Measurements from ENCODE around the gene ZFP64. TPM values are rescaled to one million over a fixed set of nuclear protein-coding genes. Genes with fewer than 3 reads are reported as not detected.

Gene ZFP64
- total and polyA plus RNA-seq, 2 donors (not counting 3 experiments of a cell fraction or from before 2014, with no cell fraction given): 31.7 to 35.4 TPM

DNA sequence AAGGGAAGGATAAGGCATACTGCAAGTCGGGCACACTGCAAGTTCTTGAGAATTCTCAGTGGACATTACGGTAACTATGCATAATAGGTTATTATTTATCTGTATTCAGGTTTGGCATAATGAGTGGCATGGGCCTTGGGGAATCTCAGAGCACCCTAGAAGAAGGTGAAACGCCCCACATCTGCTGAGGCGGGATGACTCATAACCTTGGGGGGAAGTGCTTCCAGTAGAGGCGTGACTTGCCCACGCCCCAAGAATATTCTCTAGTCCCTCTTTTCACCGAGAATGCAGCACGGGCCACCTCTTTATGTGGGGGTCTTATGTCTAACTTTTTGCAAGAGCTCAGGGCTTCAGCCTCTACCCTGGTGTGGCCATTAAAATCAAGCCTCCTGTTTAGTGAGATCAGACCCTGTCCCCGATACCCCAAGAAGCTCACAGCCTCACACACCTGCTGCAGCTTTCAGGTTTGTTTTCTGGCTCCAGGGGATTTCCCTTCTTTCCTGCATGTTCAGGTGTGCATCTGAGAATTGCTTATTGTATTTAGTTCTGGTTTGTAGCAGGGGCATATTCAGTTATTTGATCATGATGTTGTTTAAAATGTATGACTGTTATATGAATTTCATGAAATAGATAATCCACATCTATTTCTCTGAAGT is 19.1 kb downstream of the ZFP64 start:
- H3K79me2 ChIP-seq (ENCODE audit: control insufficient read depth, insufficient read depth, low read length): no peaks in the 10 kb centered on the region
- dilution Hi-C loops (cut with MboI; ENCODE audit: extremely low pct_ligation_motif_present, low sequenced_read_pairs) (no loop called here), intact Hi-C loops (cut with micrococcal nuclease) (no loop called here)
- FAIRE-seq (no peak), DNase-seq (ENCODE audit: low read depth, low spot score) (no peak)
- no peak overlapping the region for H2AFZ ChIP-seq (ENCODE audit: low read depth, low read length)
- H3K4me3 ChIP-seq (replicated peaks in 1 of 3; ENCODE audit: insufficient read depth in 1 of 3, low read depth in 1 of 3, low read length in 3 of 3): no peak overlapping the region
- POLR2A ChIA-PET: no interaction called here
- no peak overlapping the region for H3K9ac ChIP-seq (replicated peaks; ENCODE audit: extremely low read depth, insufficient read depth, low read length)
- no peak overlapping the region for H3K4me2 ChIP-seq (ENCODE audit: insufficient read depth, low read length)
- no peaks in the 10 kb centered on the region for H3K9me1 ChIP-seq (replicated peaks; ENCODE audit: control insufficient read depth, extremely low read depth, insufficient read depth, low read length)
- no peaks in the 10 kb centered on the region for H3K4me1 ChIP-seq (ENCODE audit: control insufficient read depth, extremely low read depth, insufficient read depth, low read length)
- no peaks in the 10 kb centered on the region for H4K20me1 ChIP-seq (replicated peaks; ENCODE audit: control insufficient read depth, extremely low read depth, insufficient read depth, low read length)
- TF ChIP-seq MAX (IDR thresholded peaks at IDR 0.05; ENCODE audit: insufficient read depth, insufficient read length): no peak
- TF ChIP-seq MYC (IDR thresholded peaks at IDR 0.05; ENCODE audit: low read depth, low read length): no peak
- no peak for TF ChIP-seq POLR2A (IDR thresholded peaks at IDR 0.05; ENCODE audit: low read depth, low read length)
- TF ChIP-seq, protein P1, sequence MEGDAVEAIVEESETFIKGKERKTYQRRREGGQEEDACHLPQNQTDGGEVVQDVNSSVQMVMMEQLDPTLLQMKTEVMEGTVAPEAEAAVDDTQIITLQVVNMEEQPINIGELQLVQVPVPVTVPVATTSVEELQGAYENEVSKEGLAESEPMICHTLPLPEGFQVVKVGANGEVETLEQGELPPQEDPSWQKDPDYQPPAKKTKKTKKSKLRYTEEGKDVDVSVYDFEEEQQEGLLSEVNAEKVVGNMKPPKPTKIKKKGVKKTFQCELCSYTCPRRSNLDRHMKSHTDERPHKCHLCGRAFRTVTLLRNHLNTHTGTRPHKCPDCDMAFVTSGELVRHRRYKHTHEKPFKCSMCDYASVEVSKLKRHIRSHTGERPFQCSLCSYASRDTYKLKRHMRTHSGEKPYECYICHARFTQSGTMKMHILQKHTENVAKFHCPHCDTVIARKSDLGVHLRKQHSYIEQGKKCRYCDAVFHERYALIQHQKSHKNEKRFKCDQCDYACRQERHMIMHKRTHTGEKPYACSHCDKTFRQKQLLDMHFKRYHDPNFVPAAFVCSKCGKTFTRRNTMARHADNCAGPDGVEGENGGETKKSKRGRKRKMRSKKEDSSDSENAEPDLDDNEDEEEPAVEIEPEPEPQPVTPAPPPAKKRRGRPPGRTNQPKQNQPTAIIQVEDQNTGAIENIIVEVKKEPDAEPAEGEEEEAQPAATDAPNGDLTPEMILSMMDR (IDR thresholded peaks at IDR 0.05; ENCODE audit: extremely low read depth in 1 of 2, insufficient read depth in 1 of 2, low read depth in 1 of 2, low read length in 2 of 2): no peak
- H3K36me3 ChIP-seq (ENCODE audit: control insufficient read depth in 2 of 2, extremely low read depth in 1 of 2, insufficient read depth in 2 of 2, low read length in 2 of 2): peaks cover 1 to 2% of the 10 kb centered on the region in 2 experiments
- H3K9me3 ChIP-seq (replicated peaks; ENCODE audit: control insufficient read depth, insufficient read depth, low read length): no peaks in the 10 kb centered on the region
- H3K27me3 ChIP-seq (ENCODE audit: control insufficient read depth in 2 of 2, insufficient read depth in 2 of 2, low read length in 2 of 2): no peaks in the 10 kb centered on the region
- no TSS peak for BruUV-seq (replicated peaks)
- H3K27ac ChIP-seq (ENCODE audit: insufficient read depth, low read depth, low read length): no peak overlapping the region
- CTCF ChIA-PET: no interaction called here

DNA sequence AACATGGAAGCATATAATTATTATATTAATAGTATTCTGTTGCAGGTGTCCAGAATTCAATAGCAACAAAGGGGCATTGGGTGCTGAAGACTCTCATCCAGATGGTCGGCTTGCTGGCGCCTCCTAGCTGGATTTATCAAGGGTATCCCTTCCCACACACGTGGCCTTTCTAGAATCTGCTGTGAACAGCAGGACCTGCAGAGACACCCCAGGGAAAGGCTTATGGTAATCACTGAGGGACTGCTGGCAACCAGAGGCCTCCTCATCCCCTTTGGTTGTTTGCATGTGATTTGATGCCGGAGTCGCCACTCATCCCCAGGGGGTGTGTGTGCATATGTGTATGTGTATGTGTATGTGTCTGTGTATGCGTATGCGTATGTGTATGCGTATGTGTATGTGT is 20.6 kb downstream of the ZFP64 start:
- CTCF ChIA-PET: no interaction called here
- DNase-seq (ENCODE audit: low read depth, low spot score): no peak
- intact Hi-C loops (cut with micrococcal nuclease) (no loop called here), dilution Hi-C loops (cut with MboI; ENCODE audit: extremely low pct_ligation_motif_present, low sequenced_read_pairs) (no loop called here)
- POLR2A ChIA-PET: no interaction called here
- Histone ChIP-seq H4K20me1 (replicated peaks; ENCODE audit: control insufficient read depth, extremely low read depth, insufficient read depth, low read length) (no peaks in the 10 kb centered on the region), H2AFZ (ENCODE audit: low read depth, low read length) (no peak overlapping the region), H3K79me2 (ENCODE audit: control insufficient read depth, insufficient read depth, low read length) (no peaks in the 10 kb centered on the region), H3K9me1 (replicated peaks; ENCODE audit: control insufficient read depth, extremely low read depth, insufficient read depth, low read length) (no peaks in the 10 kb centered on the region), H3K9ac (replicated peaks; ENCODE audit: extremely low read depth, insufficient read depth, low read length) (no peak overlapping the region), H3K27me3 (ENCODE audit: control insufficient read depth in 2 of 2, insufficient read depth in 2 of 2, low read length in 2 of 2) (no peaks in the 10 kb centered on the region), H3K27ac (ENCODE audit: insufficient read depth, low read depth, low read length) (no peak overlapping the region), H3K4me2 (ENCODE audit: insufficient read depth, low read length) (no peak overlapping the region), H3K36me3 (ENCODE audit: control insufficient read depth in 2 of 2, extremely low read depth in 1 of 2, insufficient read depth in 2 of 2, low read length in 2 of 2) (peaks cover 1 to 2% of the 10 kb centered on the region in 2 experiments), H3K4me3 (replicated peaks in 1 of 3; ENCODE audit: insufficient read depth in 1 of 3, low read depth in 1 of 3, low read length in 3 of 3) (no peak overlapping the region), H3K9me3 (replicated peaks; ENCODE audit: control insufficient read depth, insufficient read depth, low read length) (no peaks in the 10 kb centered on the region), H3K4me1 (ENCODE audit: control insufficient read depth, extremely low read depth, insufficient read depth, low read length) (no peaks in the 10 kb centered on the region)
- no peak for TF ChIP-seq POLR2AphosphoS5 (IDR thresholded peaks at IDR 0.05; ENCODE audit: insufficient read depth, low read depth, low read length)
- BruUV-seq (replicated peaks): no TSS peak
- no peak for FAIRE-seq
